SHP77 treated with DMSO at 0.1 percent for 48 hours (cell line): ENCODE measurements around the gene SCAMP4.
A peak's percentile ranks its signal among the peaks of the same experiment; 100 is the strongest.

ENCODE experiments used
- DNase-seq: peaks from one replicate; lab custom pipeline; 2025; lab: John Stamatoyannopoulos, UW

Gene SCAMP4

GRCh38 chr19:1938071-1938470 is 32.9 kb downstream of the SCAMP4 start:
- DNase-seq, result no peak

GRCh38 chr19:1941146-1942077 is 36.2 kb downstream of the SCAMP4 start, which contains the start of gene CSNK1G2:
Gene CSNK1G2 (plus strand): TSS chr19:1941172. CDS start chr19:1969773, 28,601 bp downstream.
- DNase-seq, result no peak

- DNase-seq, result peak; percentile 60
These were observed 37.1 kb downstream of the SCAMP4 start for GRCh38 chr19:1942078-1942933.

GRCh38 chr19:1942934-1943555 is 37.8 kb downstream of the SCAMP4 start:
- no peak for DNase-seq

- DNase-seq, result no peak
These were observed 38.5 kb downstream of the SCAMP4 start for GRCh38 chr19:1943661-1944087.

- DNase-seq, result no peak
These were observed 39.1 kb downstream of the SCAMP4 start for GRCh38 chr19:1944088-1944915.

GRCh38 chr19:1944916-1945561 is 39.8 kb downstream of the SCAMP4 start:
- no peak for DNase-seq

GRCh38 chr19:1945899-1946298 is 40.7 kb downstream of the SCAMP4 start:
- DNase-seq, result peak; percentile 33

- DNase-seq, result no peak
These were observed 42.5 kb downstream of the SCAMP4 start for GRCh38 chr19:1947651-1948209.

- DNase-seq, result no peak
These were observed 44.3 kb downstream of the SCAMP4 start for GRCh38 chr19:1949304-1950101.

- no peak for DNase-seq
These were observed 45.4 kb downstream of the SCAMP4 start for GRCh38 chr19:1950640-1951039.

- DNase-seq, result no peak
These were observed 47.4 kb downstream of the SCAMP4 start for GRCh38 chr19:1952635-1953034.

GRCh38 chr19:1953037-1953436 is 47.8 kb downstream of the SCAMP4 start:
- DNase-seq, result no peak

- no peak for DNase-seq
These were observed 48.4 kb downstream of the SCAMP4 start for GRCh38 chr19:1953441-1954094.

- DNase-seq, result no peak
These were observed 49.3 kb downstream of the SCAMP4 start for GRCh38 chr19:1954532-1954933.

- no peak for DNase-seq
These were observed 50.2 kb downstream of the SCAMP4 start for GRCh38 chr19:1955171-1956121.

GRCh38 chr19:1956122-1956494 is 50.9 kb downstream of the SCAMP4 start:
- no peak for DNase-seq
